Measurements from ENCODE around the gene WASL.

DNA sequence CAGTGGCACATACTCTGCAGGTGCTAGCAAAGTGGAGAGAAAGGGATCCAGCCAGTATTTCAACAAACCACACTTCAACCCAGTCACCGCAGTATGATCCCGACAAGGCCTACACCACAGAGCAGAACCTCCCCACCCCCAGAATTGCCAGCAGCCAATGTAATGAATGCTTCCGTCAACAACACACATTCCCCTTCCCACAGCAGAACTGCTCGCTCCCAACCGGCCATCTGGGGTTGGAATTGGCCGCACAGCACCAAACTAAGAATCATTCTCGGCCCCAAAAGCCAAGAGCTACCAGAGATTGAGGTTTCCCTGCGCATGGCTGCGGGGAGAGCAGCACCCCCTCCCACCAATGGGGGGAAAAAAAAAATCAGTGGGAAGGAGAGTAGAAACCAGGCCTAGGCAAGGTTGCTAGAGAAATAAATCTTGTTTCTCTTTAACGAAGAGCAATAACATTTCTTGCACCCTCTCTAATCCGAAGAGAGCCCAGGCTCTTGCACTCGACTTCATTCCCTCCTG lies 1.1 kb downstream of the WASL start:
- no peak for TF ChIP-seq GATA2 (IDR thresholded peaks at IDR 0.05; ENCODE audit: low read depth, low read length)
- no peak for TF ChIP-seq GATA3 (IDR thresholded peaks at IDR 0.05; ENCODE audit: low read depth, low read length)
